ENCODE results near the gene EPHB2. TPM values are rescaled to one million over a fixed set of nuclear protein-coding genes. Genes with fewer than 3 reads are reported as not detected.

Gene EPHB2
- total and polyA plus RNA-seq, 2 donors (not counting 3 experiments of a cell fraction or from before 2014, with no cell fraction given) = 50.8 to 69.1 TPM

DNA sequence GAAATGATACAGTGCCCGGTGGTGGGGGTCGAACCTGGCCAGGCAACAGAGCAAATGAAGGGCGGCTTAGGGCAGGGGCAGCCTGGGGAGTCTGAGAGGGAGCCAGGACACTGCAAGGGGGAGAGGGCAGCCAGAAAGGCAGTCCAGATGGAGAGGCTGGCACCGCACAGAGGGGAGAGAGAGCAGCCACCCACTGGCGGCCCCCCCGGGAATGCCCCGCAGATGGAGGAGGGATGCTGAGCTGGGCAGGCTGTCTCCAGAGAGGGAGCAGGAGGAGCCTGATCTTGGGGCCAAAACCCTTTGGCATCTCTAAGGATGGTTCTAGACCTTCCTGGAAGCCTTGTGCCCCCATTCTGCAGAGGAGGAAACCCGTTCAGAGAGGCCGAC lies 149.8 kb downstream of the EPHB2 start:
- no peaks in the 10 kb centered on the region for H3K79me2 ChIP-seq (ENCODE audit: control insufficient read depth, insufficient read depth, low read length)
- H3K4me3 ChIP-seq (replicated peaks in 1 of 3; ENCODE audit: insufficient read depth in 1 of 3, low read depth in 1 of 3, low read length in 3 of 3) = no peak overlapping the region
- FAIRE-seq = no peak
- H3K4me1 ChIP-seq (ENCODE audit: control insufficient read depth, extremely low read depth, insufficient read depth, low read length) = peaks cover 3% of the 10 kb centered on the region
- peaks cover 3 to 11% of the 10 kb centered on the region in 2 experiments for H3K36me3 ChIP-seq (ENCODE audit: control insufficient read depth in 2 of 2, extremely low read depth in 1 of 2, insufficient read depth in 2 of 2, low read length in 2 of 2)
- ChIA-PET CTCF (interaction anchor here (1.2 to 6.8 kb wide), 5 partner anchors 70 to 186 kb away, joined by 5 to 164 read pairs (median 22); no protein-coding TSS in a partner anchor), POLR2A (no interaction called here)
- TF ChIP-seq GATA2 (IDR thresholded peaks at IDR 0.05; ENCODE audit: insufficient read depth, insufficient read length, low read depth, low read length) (no peak), MAX (IDR thresholded peaks at IDR 0.05; ENCODE audit: insufficient read depth, insufficient read length) (no peak), CTCF (IDR thresholded peaks at IDR 0.05; ENCODE audit: extremely low read depth in 1 of 2, insufficient read depth in 1 of 2, low read depth in 1 of 2, low read length in 2 of 2) (no peak), POLR2A (IDR thresholded peaks at IDR 0.05; ENCODE audit: low read depth, low read length) (no peak), FOS (IDR thresholded peaks at IDR 0.05; ENCODE audit: borderline replicate concordance, insufficient read depth, low read length) (no peak), MYC (IDR thresholded peaks at IDR 0.05; ENCODE audit: low read depth, low read length) (no peak), POLR2AphosphoS5 (IDR thresholded peaks at IDR 0.05; ENCODE audit: insufficient read depth, low read depth, low read length) (no peak), JUN (IDR thresholded peaks at IDR 0.05; ENCODE audit: borderline replicate concordance, insufficient read depth, insufficient read length, low read depth) (no peak), EZH2 (IDR thresholded peaks at IDR 0.05; ENCODE audit: borderline replicate concordance, low read depth, low read length, severe bottlenecking) (no peak)
- H3K9me1 ChIP-seq (replicated peaks; ENCODE audit: control insufficient read depth, extremely low read depth, insufficient read depth, low read length) = no peaks in the 10 kb centered on the region
- dilution Hi-C loops (cut with MboI; ENCODE audit: extremely low pct_ligation_motif_present, low sequenced_read_pairs) = no loop called here
- DNase-seq (ENCODE audit: low read depth, low spot score) = no peak
- H3K27me3 ChIP-seq (ENCODE audit: control insufficient read depth in 2 of 2, insufficient read depth in 2 of 2, low read length in 2 of 2) = no peaks in the 10 kb centered on the region
- H3K4me2 ChIP-seq (ENCODE audit: insufficient read depth, low read length) = no peak overlapping the region
- H3K27ac ChIP-seq (ENCODE audit: insufficient read depth, low read depth, low read length) = no peak overlapping the region
- H3K9me3 ChIP-seq (replicated peaks; ENCODE audit: control insufficient read depth, insufficient read depth, low read length) = no peaks in the 10 kb centered on the region
- H3K9ac ChIP-seq (replicated peaks; ENCODE audit: extremely low read depth, insufficient read depth, low read length) = no peak overlapping the region
- H4K20me1 ChIP-seq (replicated peaks; ENCODE audit: control insufficient read depth, extremely low read depth, insufficient read depth, low read length) = no peaks in the 10 kb centered on the region
- intact Hi-C loops (cut with micrococcal nuclease) = no loop called here
- no peak overlapping the region for H2AFZ ChIP-seq (ENCODE audit: low read depth, low read length)
- no TSS peak for BruUV-seq (replicated peaks)
